DMS 273 (cell line): ENCODE results near the gene CPVL.

ENCODE experiments used
- DNase-seq: peaks from one replicate; lab custom pipeline; 2025; ENCODE audit not compliant: unreplicated experiment; lab: John Stamatoyannopoulos, UW

CPVL gene

GRCh38 chr7:29156907-29157452 is 10.6 kb upstream of the CPVL start:
- DNase-seq: peak; percentile 39

GRCh38 chr7:29154076-29154475 is 7.7 kb upstream of the CPVL start:
- DNase-seq: no peak

- DNase-seq: no peak
Observed at GRCh38 chr7:29150856-29151255, 4.5 kb upstream of the CPVL start.

- no peak for DNase-seq
Observed at GRCh38 chr7:29149036-29149435, 2.7 kb upstream of the CPVL start.

- DNase-seq: no peak
Observed at GRCh38 chr7:29147821-29148220, 1.5 kb upstream of the CPVL start.

GRCh38 chr7:29146888-29147609 is 712 bp upstream of the CPVL start:
- DNase-seq: peak; percentile 89

- DNase-seq: no peak
Observed at GRCh38 chr7:29145553-29146056, 732 bp downstream of the CPVL start.

GRCh38 chr7:29143751-29144150 is 2.6 kb downstream of the CPVL start:
- no peak for DNase-seq

GRCh38 chr7:29142021-29142727 is 4.2 kb downstream of the CPVL start:
- DNase-seq: no peak

- DNase-seq: no peak
Observed at GRCh38 chr7:29140873-29141468, 5.4 kb downstream of the CPVL start.

GRCh38 chr7:29139796-29140195 is 6.5 kb downstream of the CPVL start:
- no peak for DNase-seq

- no peak for DNase-seq
Observed at GRCh38 chr7:29139191-29139590, 7.1 kb downstream of the CPVL start.

- DNase-seq: no peak
Observed at GRCh38 chr7:29138588-29138987, 7.7 kb downstream of the CPVL start.

GRCh38 chr7:29135846-29136245 is 10.5 kb downstream of the CPVL start:
- no peak for DNase-seq

- DNase-seq: no peak
Observed at GRCh38 chr7:29132980-29133379, 13.4 kb downstream of the CPVL start.

- DNase-seq: no peak
Observed at GRCh38 chr7:29131678-29132077, 14.7 kb downstream of the CPVL start.

GRCh38 chr7:29130096-29130495 is 16.2 kb downstream of the CPVL start:
- no peak for DNase-seq

GRCh38 chr7:29127527-29127926 is 18.8 kb downstream of the CPVL start:
- no peak for DNase-seq

- no peak for DNase-seq
Observed at GRCh38 chr7:29126804-29127203, 19.5 kb downstream of the CPVL start.

GRCh38 chr7:29123626-29124190 is 22.6 kb downstream of the CPVL start:
- DNase-seq: peak; percentile 65

GRCh38 chr7:29122759-29123158 is 23.6 kb downstream of the CPVL start:
- no peak for DNase-seq
